ENCODE measurements around the gene STXBP5.
A peak's percentile ranks its signal among the peaks of the same experiment; 100 is the strongest.

DNA sequence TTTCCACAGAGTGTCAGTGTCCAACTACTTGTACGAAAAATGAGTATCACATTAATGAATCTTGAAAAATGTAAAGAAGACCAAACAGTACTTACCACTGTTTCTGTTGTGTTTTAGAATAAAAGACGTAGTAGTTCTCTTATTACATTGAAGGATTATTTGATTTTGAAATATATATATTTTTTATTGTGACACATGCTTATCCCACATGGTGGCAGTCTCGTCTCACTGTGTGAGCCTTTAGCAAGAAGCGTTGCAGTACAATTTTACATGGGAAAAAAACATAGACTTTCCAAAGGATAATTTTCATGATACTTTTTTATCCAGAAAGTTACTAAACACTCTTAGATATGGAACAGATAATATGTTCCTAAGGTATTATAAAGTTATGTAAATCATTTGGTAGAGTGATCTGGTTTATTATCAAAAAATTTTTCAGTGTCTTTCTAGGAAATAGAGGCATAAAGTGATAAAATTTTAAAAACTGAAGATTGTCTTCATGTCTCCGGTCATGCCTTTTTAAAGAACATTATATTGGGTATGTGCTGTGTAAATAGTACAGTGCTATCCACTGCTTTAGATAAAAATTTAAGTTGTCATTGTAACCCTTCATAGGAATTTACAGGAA is 186.8 kb downstream of the STXBP5 start:
- TF ChIP-seq CTCF (IDR thresholded peaks at IDR 0.05 in 4 of 5, conservative IDR thresholded peaks at IDR 0.05 in 1 of 5) (peak in 1 of 5 experiments; percentile 17), POLR2A (IDR thresholded peaks at IDR 0.05) (no peak)
